Measurements from ENCODE around the gene SNX5. TPM values are rescaled to one million over a fixed set of nuclear protein-coding genes. Genes with fewer than 3 reads are reported as not detected.

SNX5 gene
- total and polyA plus RNA-seq, 2 of the 13 experiments (the other 11 are each of a cell fraction or from before 2014, with no cell fraction given), result 664 to 1,040 TPM

DNA sequence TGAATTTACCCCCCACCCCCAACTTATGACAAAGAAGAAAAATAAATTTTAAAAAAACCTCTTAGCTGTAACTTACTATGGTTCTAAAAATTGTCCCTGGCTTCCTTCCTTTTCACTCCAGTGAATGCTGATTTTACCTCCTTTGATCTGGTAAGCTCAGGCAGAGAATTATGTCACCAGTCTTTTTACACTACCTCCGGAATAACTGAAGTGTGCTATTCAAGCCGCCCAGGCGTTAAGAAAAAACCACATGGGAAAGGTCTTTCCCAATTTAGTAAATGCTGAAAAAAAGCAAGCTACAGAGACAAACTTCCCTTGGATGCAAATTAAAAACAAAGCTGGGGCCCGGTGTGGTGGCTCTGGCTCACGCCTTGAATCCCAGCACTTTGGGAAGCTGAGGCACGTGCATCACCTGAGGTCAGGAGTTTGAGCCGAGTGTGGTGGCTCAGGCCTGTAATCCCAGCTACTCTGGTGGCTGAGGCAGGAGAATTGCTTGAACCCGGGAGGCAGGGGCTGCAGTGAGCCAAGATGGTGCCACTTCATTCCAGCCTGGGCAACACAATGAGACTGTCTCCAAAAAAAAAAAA, 12.4 kb downstream of the SNX5 start:
- no peak overlapping the region for H2AFZ ChIP-seq (ENCODE audit: low read length)
- ATAC-seq, result no peak
- intact Hi-C loops (cut with micrococcal nuclease; ENCODE audit: unreplicated experiment), result no loop called here
- in situ Hi-C loops (cut with HindIII; ENCODE audit: extremely low pct_ligation_motif_present, low pct_unique_long_range_greater_than_20kb), result no loop called here
- no peak for DNase-seq (ENCODE audit: low spot score)
- H3K79me2 ChIP-seq (ENCODE audit: insufficient read depth, low read length), result peaks cover 97% of the 10 kb centered on the region
- no peak overlapping the region for H3K4me2 ChIP-seq (ENCODE audit: low read depth, low read length)
- no peaks in the 10 kb centered on the region for H3K27me3 ChIP-seq (ENCODE audit: control insufficient read depth in 1 of 2, insufficient read depth in 2 of 2, low read length in 2 of 2)
- no peak overlapping the region for H3K4me3 ChIP-seq (replicated peaks in 1 of 3; ENCODE audit: insufficient read depth in 1 of 3, low read depth in 2 of 3, low read length in 3 of 3)
- H3K4me1 ChIP-seq (ENCODE audit: insufficient read depth, low read length), result peaks cover 83% of the 10 kb centered on the region
- TF ChIP-seq ZFP36L1 (CRISPR knock-in tag; IDR thresholded peaks at IDR 0.05), result no peak
- TF ChIP-seq FOXC1 (CRISPR knock-in tag; IDR thresholded peaks at IDR 0.05; ENCODE audit: borderline replicate concordance), result 0 out of 2 replicates have a peak, but pooled peaks have one; percentile 12
- 0 out of 2 replicates have a peak, but pooled peaks have one; percentile 33 for TF ChIP-seq ZNF274 (CRISPR knock-in tag; IDR thresholded peaks at IDR 0.05)
- peak; percentile 36; the same call in 1 of the 2 replicates for TF ChIP-seq RBFOX2 (IDR thresholded peaks at IDR 0.05; ENCODE audit: low read depth, low read length)
- TF ChIP-seq SP4 (CRISPR knock-in tag; IDR thresholded peaks at IDR 0.05), result peak; percentile 35; the same call in 1 of the 2 replicates
- no peak for TF ChIP-seq MTA3 (CRISPR knock-in tag; IDR thresholded peaks at IDR 0.05)
- TF ChIP-seq HMGA1 (CRISPR knock-in tag; conservative IDR thresholded peaks at IDR 0.05), result no peak
- TF ChIP-seq POLR2AphosphoS5 (IDR thresholded peaks at IDR 0.05; ENCODE audit: low read depth, low read length), result 0 out of 2 replicates have a peak, but pooled peaks have one; percentile 3
- TF ChIP-seq, protein P1, sequence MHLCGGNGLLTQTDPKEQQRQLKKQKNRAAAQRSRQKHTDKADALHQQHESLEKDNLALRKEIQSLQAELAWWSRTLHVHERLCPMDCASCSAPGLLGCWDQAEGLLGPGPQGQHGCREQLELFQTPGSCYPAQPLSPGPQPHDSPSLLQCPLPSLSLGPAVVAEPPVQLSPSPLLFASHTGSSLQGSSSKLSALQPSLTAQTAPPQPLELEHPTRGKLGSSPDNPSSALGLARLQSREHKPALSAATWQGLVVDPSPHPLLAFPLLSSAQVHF (CRISPR knock-in tag; IDR thresholded peaks at IDR 0.05), result no peak
- TF ChIP-seq ZNF605 (CRISPR knock-in tag; IDR thresholded peaks at IDR 0.05), result no peak
- TF ChIP-seq AGO2 (optimal IDR thresholded peaks at IDR 0.05; ENCODE audit: low read depth, low read length), result peak; percentile 57
- TF ChIP-seq SOX6 (IDR thresholded peaks at IDR 0.05), result no peak
- TF ChIP-seq SOX6 (CRISPR knock-in tag; IDR thresholded peaks at IDR 0.05), result peak; percentile 19; the same call in 1 of the 2 replicates
- no peak for TF ChIP-seq ZBTB42 (CRISPR knock-in tag; IDR thresholded peaks at IDR 0.05)
- WGBS (ENCODE audit: low lambda C conversion rate), result 89% methylated on average over 8 of the region's 8 CpGs
- FAIRE-seq, result no peak
- ChIA-PET POLR2A (interaction anchor here (1.0 to 8.2 kb wide), 5 partner anchors 10 to 274 kb away, joined by 3 to 114 read pairs (median 4); partner anchors contain the start of genes MGME1 and SNX5), CTCF (ENCODE audit: low intra/inter-chr PET ratio, low total read pairs) (no interaction called here)
- BruUV-seq (replicated peaks), result no TSS peak
- H4K20me1 ChIP-seq (ENCODE audit: insufficient read depth, low read length), result peaks cover 84% of the 10 kb centered on the region
- peak overlapping the region; percentile 20 for H3K27ac ChIP-seq (ENCODE audit: extremely low read length, insufficient read depth, low read length)
- peaks cover 38 to 58% of the 10 kb centered on the region in 2 experiments for H3K36me3 ChIP-seq (replicated peaks in 1 of 2; ENCODE audit: control insufficient read depth in 1 of 2, insufficient read depth in 2 of 2, low read length in 2 of 2)
- H3K9me3 ChIP-seq (ENCODE audit: low read length), result no peaks in the 10 kb centered on the region
- no peak overlapping the region for H3K9ac ChIP-seq (ENCODE audit: insufficient read depth, low read depth, low read length)
